SH-SY5Y (cell line): Measurements from ENCODE around the gene IGF1R.

Experiments
- GATA2 ChIP-seq: IDR thresholded peaks from 2 replicates; pipeline ENCODE4 v1.6.1; 2011; ENCODE audit warnings: mild to moderate bottlenecking, low read depth, low read length
- GATA3 ChIP-seq: IDR thresholded peaks from 2 replicates; pipeline ENCODE4 v1.6.1; 2011; ENCODE audit warnings: low read depth, mild to moderate bottlenecking, low read length, moderate library complexity

GRCh38 chr15:98759277-98759676 lies 110.9 kb downstream of the IGF1R start:
- no peak for TF ChIP-seq GATA3
- no peak for TF ChIP-seq GATA2
